ENCODE measurements around the gene AHDC1.
"Not testable (repeated sequence)": the region's sequence is repeated elsewhere in the genome, so short reads cannot be mapped to it uniquely, and the experiment has no call there.

The AHDC1 gene

DNA sequence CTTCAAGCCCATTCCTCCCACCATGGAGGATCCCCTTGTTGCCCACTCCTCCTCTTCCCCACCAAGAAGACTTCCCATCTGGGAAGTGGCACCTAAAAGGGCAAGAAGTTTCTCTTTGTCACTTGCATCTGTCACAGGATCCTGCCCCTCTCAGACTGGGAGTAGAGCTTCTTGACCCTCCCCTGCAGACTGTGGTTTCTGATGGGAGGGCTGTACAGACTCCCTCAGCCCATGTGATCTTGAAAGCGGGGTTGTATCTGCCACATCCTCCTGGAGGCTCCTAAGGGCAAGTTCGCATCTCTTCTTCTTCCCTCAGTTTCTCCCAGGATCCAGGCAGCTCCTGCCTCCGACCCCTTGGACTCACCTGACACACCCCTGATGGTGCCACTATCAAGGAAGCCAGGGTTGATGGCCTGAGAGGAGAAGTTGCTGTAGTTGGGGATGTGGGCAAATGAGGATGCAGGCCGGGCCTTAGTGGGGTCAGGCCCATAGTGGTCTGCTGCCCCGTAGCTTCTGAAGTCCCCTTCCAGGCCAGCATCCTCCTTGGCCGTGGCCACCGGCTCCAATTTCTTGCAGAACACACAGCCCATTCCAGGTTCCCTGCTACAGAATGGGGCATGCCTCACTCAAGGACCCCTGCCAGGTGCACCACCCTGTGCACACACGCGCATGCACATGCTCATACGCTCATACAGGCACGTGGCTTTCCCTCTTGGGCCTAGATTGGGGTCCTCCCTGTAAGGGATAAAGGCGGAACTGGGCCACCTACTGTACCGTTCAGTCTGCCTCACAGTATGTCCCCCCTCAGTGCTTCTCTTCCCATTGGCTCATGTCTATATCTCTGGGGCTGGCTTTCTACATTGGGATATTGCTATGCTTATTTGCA is 19.6 kb upstream of the AHDC1 start:
- peak overlapping the region; percentile 37 for H3K4me3 ChIP-seq (replicated peaks; ENCODE audit: low read depth, low read length)
- peaks cover 13% of the 10 kb centered on the region for H3K36me3 ChIP-seq (ENCODE audit: control insufficient read depth, insufficient read depth, low read length)
- DNase-seq (ENCODE audit: extremely low read depth, insufficient read length) = no peak
- H3K27me3 ChIP-seq (replicated peaks; ENCODE audit: control insufficient read depth, insufficient read depth, low read length) = no peaks in the 10 kb centered on the region
- TF ChIP-seq, protein P1, sequence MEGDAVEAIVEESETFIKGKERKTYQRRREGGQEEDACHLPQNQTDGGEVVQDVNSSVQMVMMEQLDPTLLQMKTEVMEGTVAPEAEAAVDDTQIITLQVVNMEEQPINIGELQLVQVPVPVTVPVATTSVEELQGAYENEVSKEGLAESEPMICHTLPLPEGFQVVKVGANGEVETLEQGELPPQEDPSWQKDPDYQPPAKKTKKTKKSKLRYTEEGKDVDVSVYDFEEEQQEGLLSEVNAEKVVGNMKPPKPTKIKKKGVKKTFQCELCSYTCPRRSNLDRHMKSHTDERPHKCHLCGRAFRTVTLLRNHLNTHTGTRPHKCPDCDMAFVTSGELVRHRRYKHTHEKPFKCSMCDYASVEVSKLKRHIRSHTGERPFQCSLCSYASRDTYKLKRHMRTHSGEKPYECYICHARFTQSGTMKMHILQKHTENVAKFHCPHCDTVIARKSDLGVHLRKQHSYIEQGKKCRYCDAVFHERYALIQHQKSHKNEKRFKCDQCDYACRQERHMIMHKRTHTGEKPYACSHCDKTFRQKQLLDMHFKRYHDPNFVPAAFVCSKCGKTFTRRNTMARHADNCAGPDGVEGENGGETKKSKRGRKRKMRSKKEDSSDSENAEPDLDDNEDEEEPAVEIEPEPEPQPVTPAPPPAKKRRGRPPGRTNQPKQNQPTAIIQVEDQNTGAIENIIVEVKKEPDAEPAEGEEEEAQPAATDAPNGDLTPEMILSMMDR (IDR thresholded peaks at IDR 0.05; ENCODE audit: insufficient read depth, low read length, poor library complexity, severe bottlenecking) = no peak

DNA sequence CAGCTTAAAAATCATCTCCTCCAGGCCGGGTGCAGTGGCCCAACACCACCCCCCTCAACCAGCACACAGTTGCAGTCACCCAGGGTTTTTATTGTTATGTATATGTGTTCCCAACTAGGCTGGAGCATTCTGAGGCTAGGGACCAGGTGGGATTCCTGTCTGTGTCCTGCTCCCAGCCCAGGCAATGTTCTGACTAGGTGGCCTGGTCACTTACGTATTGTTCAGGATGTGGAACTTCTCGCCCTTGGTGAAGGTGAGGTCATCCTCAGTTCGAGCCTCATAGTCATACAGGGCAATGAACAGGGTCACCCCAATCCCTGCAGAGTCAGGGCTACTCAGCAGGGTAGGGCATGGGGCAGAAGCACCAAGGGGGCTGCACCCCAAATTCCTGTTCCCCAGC is 18.9 kb upstream of the AHDC1 start:
- no peaks in the 10 kb centered on the region for H3K27me3 ChIP-seq (replicated peaks; ENCODE audit: control insufficient read depth, insufficient read depth, low read length)
- peaks cover 14% of the 10 kb centered on the region for H3K36me3 ChIP-seq (ENCODE audit: control insufficient read depth, insufficient read depth, low read length)
- TF ChIP-seq, protein P1 (IDR thresholded peaks at IDR 0.05; ENCODE audit: insufficient read depth, low read length, poor library complexity, severe bottlenecking) = no peak
- DNase-seq (ENCODE audit: extremely low read depth, insufficient read length) = no peak
- no peak overlapping the region for H3K4me3 ChIP-seq (replicated peaks; ENCODE audit: low read depth, low read length)

DNA sequence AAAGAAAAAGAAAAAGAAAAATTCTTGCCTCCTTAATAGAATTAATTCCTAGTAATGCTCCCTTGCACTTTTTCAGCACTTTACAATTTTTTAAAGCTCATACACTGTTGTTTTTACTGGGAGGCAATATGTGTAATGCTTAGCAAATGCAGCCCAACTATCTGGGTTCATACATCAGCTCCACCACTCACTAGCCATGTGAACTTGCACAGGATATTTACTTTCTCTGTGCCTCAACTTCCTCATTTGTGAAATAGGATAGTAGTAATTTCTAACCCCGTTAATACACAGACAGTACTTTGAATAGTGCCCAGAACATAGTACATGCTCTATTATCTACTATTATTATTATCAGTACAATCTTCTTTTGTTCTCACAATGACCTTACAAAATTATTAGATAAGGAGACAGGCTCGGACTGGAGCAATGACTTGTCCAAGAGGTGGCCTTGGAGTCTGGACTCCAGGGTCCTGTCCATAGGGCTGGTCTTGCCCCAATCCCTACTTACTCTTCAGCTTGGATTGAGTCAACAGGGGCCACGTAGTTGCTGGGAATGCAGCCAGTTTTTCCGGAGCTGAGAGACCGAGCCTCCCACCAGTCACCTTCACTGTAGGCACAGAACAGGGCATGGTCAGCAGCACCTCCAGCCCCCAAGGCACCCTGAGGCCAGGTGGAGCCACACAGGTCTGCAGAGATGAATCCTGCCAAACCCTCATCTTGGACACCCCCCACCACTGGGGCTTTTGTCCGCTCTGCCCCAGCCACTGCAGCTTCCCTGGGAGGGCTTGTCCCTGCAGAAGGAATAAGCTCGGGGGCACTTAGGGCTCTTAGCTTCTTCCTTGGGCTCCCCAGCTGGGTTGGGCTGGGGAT is 17.3 kb upstream of the AHDC1 start:
- Histone ChIP-seq H3K27me3 (replicated peaks; ENCODE audit: control insufficient read depth, insufficient read depth, low read length) (no peaks in the 10 kb centered on the region), H3K36me3 (ENCODE audit: control insufficient read depth, insufficient read depth, low read length) (peaks cover 26% of the 10 kb centered on the region), H3K4me3 (replicated peaks; ENCODE audit: low read depth, low read length) (no peak overlapping the region)
- no peak for DNase-seq (ENCODE audit: extremely low read depth, insufficient read length)
- TF ChIP-seq, protein P1 (IDR thresholded peaks at IDR 0.05; ENCODE audit: insufficient read depth, low read length, poor library complexity, severe bottlenecking) = no peak

DNA sequence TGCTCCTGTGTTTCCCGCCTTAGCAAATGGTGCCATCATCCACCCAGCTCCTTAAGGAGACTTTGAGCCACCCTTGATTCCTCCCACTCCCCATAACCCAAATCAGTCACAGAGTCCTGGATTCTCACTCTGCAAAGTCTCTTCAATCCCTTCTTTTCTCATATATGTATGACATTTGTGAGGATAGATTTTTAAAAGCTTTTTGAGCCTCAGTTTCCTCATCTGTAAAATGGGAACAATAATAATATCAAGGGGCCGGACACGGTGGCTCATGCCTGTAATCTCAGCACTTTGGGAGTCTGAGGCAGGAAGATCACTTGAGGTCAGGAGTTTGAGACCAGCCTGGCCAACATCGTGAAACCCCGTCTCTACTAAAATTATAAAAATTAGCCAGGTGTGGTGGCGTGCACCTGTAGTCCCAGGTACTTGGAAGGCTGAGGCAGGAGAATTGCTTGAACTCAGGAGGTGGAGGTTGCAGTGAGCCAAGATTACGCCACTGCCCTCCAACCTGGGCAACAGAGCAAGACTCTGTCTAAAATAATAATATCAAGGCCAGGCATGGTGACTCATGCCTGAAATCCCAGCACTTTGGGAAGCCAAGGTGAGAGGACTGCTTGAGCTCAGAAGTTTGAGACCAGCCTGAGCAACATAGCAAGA is 16.0 kb upstream of the AHDC1 start:
- not testable (repeated sequence) for H3K4me3 ChIP-seq (replicated peaks; ENCODE audit: low read depth, low read length); DNase-seq (ENCODE audit: extremely low read depth, insufficient read length); H3K27me3 ChIP-seq (replicated peaks; ENCODE audit: control insufficient read depth, insufficient read depth, low read length)
- peaks cover 38% of the 10 kb centered on the region for H3K36me3 ChIP-seq (ENCODE audit: control insufficient read depth, insufficient read depth, low read length)

DNA sequence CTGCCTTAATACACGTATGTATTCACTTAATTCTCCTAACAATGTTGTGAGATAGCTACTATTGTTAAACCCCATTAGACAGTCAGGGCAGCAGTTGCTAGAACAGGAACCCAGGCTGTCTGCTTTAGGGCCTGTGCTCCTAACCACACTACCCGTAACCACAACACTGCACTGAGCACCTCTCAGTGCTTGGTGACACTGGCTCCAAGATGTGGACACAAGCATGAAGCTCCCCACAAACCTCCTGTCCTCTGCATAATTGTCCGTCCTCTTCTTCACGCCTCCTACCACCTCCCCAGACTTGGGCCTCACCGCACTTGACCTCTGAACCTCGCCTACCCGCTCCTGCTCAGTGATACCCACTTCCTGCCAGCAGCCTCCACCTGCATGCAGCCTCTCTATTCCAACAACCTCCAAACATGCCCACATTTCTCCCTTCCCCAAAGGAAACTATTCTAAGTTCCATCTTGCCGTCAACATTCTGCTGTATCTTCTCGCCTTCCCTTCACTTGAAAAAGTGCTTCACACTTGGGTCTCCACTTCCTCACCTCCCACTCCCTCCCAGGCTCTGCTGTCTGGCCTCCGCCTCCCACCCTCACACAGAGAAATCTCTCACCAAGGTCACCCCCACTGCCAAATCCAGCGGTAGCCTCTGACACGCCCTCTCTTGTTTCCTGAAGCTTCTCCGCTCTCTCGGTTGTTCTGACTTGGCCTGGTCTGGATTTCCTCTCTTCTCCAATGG is 14.6 kb upstream of the AHDC1 start:
- no peak overlapping the region for H3K4me3 ChIP-seq (replicated peaks; ENCODE audit: low read depth, low read length)
- no peak for DNase-seq (ENCODE audit: extremely low read depth, insufficient read length)
- peaks cover 48% of the 10 kb centered on the region for H3K36me3 ChIP-seq (ENCODE audit: control insufficient read depth, insufficient read depth, low read length)
- H3K27me3 ChIP-seq (replicated peaks; ENCODE audit: control insufficient read depth, insufficient read depth, low read length) = no peaks in the 10 kb centered on the region
- TF ChIP-seq, protein P1 (IDR thresholded peaks at IDR 0.05; ENCODE audit: insufficient read depth, low read length, poor library complexity, severe bottlenecking) = no peak
